Daoy (cell line): Measurements from ENCODE around the gene UCHL1. TPM values are rescaled to one million over a fixed set of nuclear protein-coding genes. Genes with fewer than 3 reads are reported as not detected.
"Not testable (repeated sequence)": the region's sequence is repeated elsewhere in the genome, so short reads cannot be mapped to it uniquely, and the experiment has no call there.

ENCODE experiments used
- DNase-seq: peaks from one replicate; pipeline ENCODE4 v3.0.0-alpha.2; 2015; ENCODE audit warnings: low read depth
- total RNA-seq: library from RNA; depleted of rRNA; stranded (reverse); fragments of >200 nt; shearing (Covaris generic); gene quantifications from 2 replicates; pipeline ENCODE4 v1.2.3, GENCODE V29; 2014

The UCHL1 gene
- total RNA-seq, 1 experiment from 2014 or later, result 1,896 TPM

- DNase-seq, result no peak
Observed at GRCh38 chr4:41236508-41236907, 20.2 kb upstream of the UCHL1 start.

GRCh38 chr4:41241919-41242318 lies 14.8 kb upstream of the UCHL1 start:
- DNase-seq, result no peak

GRCh38 chr4:41245983-41246382 lies 10.7 kb upstream of the UCHL1 start:
- no peak for DNase-seq

- DNase-seq, result peak; percentile 21
Observed at GRCh38 chr4:41256131-41256739, 493 bp upstream of the UCHL1 start.

GRCh38 chr4:41257257-41257901 lies 651 bp downstream of the UCHL1 start:
- peak; percentile 77 for DNase-seq

- no peak for DNase-seq
Observed at GRCh38 chr4:41257906-41258305, 1.2 kb downstream of the UCHL1 start.

GRCh38 chr4:41258783-41259182 lies 2.1 kb downstream of the UCHL1 start:
- peak; percentile 63 for DNase-seq

GRCh38 chr4:41260116-41260733 lies 3.5 kb downstream of the UCHL1 start:
- no peak for DNase-seq

GRCh38 chr4:41262198-41262597 lies 5.5 kb downstream of the UCHL1 start:
- no peak for DNase-seq

GRCh38 chr4:41264212-41264611 lies 7.5 kb downstream of the UCHL1 start:
- no peak for DNase-seq

- no peak for DNase-seq
Observed at GRCh38 chr4:41267997-41268396, 11.3 kb downstream of the UCHL1 start.

GRCh38 chr4:41268721-41269517 lies 12.2 kb downstream of the UCHL1 start:
- no peak for DNase-seq

- DNase-seq, result no peak
Observed at GRCh38 chr4:41269682-41270081, 13.0 kb downstream of the UCHL1 start.

GRCh38 chr4:41275931-41276330 lies 19.2 kb downstream of the UCHL1 start:
- not testable (repeated sequence) for DNase-seq

- no peak for DNase-seq
Observed at GRCh38 chr4:41280010-41280409, 23.3 kb downstream of the UCHL1 start.

- DNase-seq, result peak; percentile 78
Observed at GRCh38 chr4:41281038-41281634, 24.4 kb downstream of the UCHL1 start.

- no peak for DNase-seq
Observed at GRCh38 chr4:41282366-41282765, 25.6 kb downstream of the UCHL1 start.

- no peak for DNase-seq
Observed at GRCh38 chr4:41285202-41285863, 28.6 kb downstream of the UCHL1 start.

GRCh38 chr4:41285864-41286235 lies 29.1 kb downstream of the UCHL1 start:
- DNase-seq, result no peak

GRCh38 chr4:41287005-41287404 lies 30.3 kb downstream of the UCHL1 start:
- no peak for DNase-seq

GRCh38 chr4:41287852-41288251 lies 31.1 kb downstream of the UCHL1 start:
- DNase-seq, result peak; percentile 43

GRCh38 chr4:41288254-41288653 lies 31.5 kb downstream of the UCHL1 start:
- no peak for DNase-seq
